Activated T-helper 2 cell treated with anti-CD3 and anti-CD28 coated beads, Interferon-gamma antibody, Interleukin-2, Interleukin-4, amounts not matched to agents 10 μg/mL and 5 μg/mL and 100 μg/mL, durations not matched to agents 14 hours and 24 hours and 36 hours (primary cell): ENCODE results near the gene MRPL18. TPM values are rescaled to one million over a fixed set of nuclear protein-coding genes. Genes with fewer than 3 reads are reported as not detected.

Source experiments
- DNase-seq: peaks from one replicate; pipeline ENCODE4 v3.0.0; 2021; ENCODE audit warnings: low spot score
- H3K27ac Mint-ChIP-seq: one replicate; pipeline ENCODE4 v1.8.0; 2021; ENCODE audit warnings: mixed read lengths
- H3K27me3 Mint-ChIP-seq: one replicate; pipeline ENCODE4 v1.8.0; 2021; ENCODE audit warnings: low read depth, mixed read lengths
- H3K36me3 Mint-ChIP-seq: one replicate; pipeline ENCODE4 v1.8.0; 2021; ENCODE audit warnings: low read depth, mixed read lengths
- H3K4me1 Mint-ChIP-seq: one replicate; pipeline ENCODE4 v1.8.0; 2021; ENCODE audit warnings: low read depth, mixed read lengths
- H3K4me3 Mint-ChIP-seq: one replicate; pipeline ENCODE4 v1.8.0; 2021; ENCODE audit warnings: low read depth, mild to moderate bottlenecking, moderate library complexity, mixed read lengths
- H3K9me3 Mint-ChIP-seq: one replicate; pipeline ENCODE4 v1.8.0; 2021; ENCODE audit warnings: mixed read lengths
- intact Hi-C: fragments of 100-400 bp; cut with micrococcal nuclease; formaldehyde crosslinking; loops from one replicate; pipeline ENCODE4 v1.15.1; 2023
- total RNA-seq: library from RNA; stranded (reverse); gene quantifications from 2 replicates; pipeline ENCODE4 v1.2.3, GENCODE V29; 2022

Gene MRPL18
- total RNA-seq, 1 donor from 2014 or later, result 101 TPM

DNA sequence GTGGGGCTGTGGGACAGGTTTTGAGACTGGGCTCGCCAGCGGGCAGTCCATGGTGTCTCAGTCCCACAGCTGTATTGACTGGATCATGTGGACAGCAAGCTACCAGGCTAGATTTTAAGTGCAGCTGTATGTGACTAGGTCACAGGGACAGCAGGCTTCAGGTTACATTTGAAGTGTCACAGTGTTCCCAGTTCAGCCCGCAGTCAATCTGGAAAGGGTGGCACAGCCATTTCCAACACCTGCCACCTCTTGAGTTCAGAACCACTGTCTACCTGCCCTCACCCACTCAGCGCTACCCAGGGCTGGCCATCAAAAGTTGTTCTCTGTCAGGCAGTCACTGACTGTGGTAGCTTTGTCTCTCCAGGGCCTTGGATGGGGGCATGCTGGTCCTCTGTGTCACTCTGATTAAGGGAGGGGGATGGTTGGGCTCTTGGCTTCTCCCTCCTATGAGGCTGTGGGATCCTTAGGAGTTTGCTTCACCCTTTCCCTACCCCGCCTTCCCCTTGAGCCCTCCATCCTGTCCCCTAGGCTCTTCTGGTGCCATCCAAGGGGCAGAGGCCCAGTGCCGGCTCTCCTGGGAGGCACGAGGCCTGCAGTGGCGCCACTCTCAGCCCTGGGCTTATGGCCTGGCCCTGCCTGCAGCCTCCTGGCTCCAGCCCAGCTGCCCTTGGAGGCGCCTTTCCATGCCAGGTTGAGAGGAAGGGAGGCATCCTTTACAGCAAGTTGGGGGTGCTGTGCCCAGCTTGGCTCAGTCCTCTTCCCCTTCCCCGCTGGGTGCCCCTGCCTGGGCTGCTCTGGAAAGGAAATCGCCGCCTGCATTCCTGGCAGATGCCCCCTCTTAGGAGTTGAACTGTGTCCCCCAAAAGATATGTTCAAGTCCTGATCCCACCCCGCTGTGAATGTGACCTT is 54.7 kb downstream of the MRPL18 start:
- peaks cover 15% of the 10 kb centered on the region for H3K27me3 Mint-ChIP-seq
- peaks cover 2% of the 10 kb centered on the region for H3K4me1 Mint-ChIP-seq
- no peak overlapping the region for H3K4me3 Mint-ChIP-seq
- no peaks in the 10 kb centered on the region for H3K9me3 Mint-ChIP-seq
- H3K36me3 Mint-ChIP-seq, result no peaks in the 10 kb centered on the region
- no peak overlapping the region for H3K27ac Mint-ChIP-seq
- intact Hi-C loops, result no loop called here
- DNase-seq, result no peak

Other genes starting within 250 kb of the MRPL18 start
- gene SOD2, start 97.2 kb upstream of the MRPL18 start, total RNA-seq, result 54.3 and 60.8 TPM in 2 replicates
- 110 and 114 TPM in 2 replicates for gene WTAP, start 63.0 kb upstream of the MRPL18 start, total RNA-seq
- 108 and 109 TPM in 2 replicates for gene ACAT2, start 28.4 kb upstream of the MRPL18 start, total RNA-seq
- gene TCP1, start 865 bp upstream of the MRPL18 start, total RNA-seq, result 431 and 438 TPM in 2 replicates
- gene PNLDC1, start 9.8 kb downstream of the MRPL18 start, total RNA-seq, result 0.32 and 0.74 TPM in 2 replicates
- gene MAS1, start 100.5 kb downstream of the MRPL18 start, total RNA-seq, result not detected in 2 replicates
- 75.0 and 82.4 TPM in 2 replicates for gene IGF2R, start 178.6 kb downstream of the MRPL18 start, total RNA-seq